ENCODE results near the gene GSTCD.

The GSTCD gene, protein sequence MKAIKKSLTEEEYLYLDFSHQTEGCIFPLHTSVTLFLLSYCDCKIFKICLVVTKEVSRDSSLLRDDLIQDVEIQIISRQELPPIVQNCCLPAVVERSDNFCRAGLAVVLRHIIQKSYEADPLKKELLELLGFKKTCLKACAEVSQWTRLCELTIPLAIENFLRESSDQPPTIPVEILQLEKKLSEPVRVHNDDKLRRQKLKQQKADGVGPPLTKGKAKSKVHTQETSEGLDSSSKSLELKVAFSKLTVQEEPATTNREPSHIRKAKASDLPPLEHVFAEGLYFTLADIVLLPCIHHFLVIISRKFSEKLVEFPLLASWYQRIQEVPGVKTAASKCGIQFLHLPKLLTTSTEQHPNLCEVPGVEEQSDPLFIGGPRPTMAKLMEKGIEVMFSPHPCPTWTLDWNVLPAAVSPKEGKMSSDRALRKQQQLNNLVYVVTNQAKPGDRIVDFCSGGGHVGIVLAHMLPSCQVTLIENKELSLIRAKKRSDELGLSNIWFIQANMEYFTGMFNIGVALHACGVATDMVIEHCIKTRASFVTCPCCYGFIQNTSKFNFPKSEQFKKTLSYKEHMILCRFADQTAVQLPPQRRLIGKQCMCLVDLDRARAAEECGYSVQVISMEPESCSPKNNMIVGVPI

DNA sequence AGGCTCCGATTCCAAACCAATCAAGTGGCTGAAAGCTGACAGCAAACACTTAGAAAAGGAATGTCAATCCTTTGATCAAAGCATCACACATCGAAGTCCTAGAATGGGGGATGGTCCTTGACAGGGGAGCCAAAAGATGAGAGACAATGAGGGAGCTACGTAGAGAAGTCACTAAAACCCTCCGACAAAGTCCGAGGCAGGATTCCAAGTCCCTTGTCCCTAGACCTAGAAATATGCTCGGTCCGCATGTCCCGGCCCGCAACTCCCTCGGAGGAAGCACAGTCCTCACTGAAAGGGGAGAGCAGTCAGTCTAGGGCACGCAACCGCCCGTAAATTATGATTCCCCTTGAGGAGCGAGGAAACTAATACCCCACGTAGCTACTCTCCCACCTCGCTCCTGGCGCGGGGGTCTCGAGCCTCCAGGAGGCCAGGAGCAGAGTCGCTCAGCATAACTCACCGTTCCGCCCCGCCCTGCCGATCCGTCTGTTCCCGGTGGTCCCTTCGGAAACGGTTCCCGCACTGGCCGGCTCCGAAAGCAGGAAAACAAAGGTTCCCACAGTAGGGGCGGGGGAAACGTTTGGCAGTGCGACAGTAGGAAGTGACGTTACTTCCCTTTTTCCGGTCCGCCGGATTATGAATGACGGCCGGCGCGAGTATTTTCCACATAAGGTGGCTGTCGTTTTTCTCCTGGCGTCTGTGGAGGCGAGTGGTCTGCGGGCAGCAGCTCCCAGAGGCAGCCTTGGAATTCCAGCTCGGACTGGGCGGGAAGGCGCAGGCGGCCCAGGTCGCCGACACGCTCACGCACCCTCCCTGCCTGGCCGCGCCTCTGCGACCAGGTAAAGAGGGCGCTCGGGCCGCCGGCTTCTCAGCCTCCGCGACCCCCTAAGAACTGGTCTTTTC is at the start of gene GSTCD, which contains the start of gene INTS12:
TSS of gene GSTCD (plus strand) at position 604 of the 900 bp plus-strand sequence. CDS start 8,830 bp downstream, outside the sequence.
TSS of gene INTS12 (minus strand) at position 509 of the 900 bp plus-strand sequence. CDS start 8,684 bp downstream, outside the sequence.
- DNase-seq (ENCODE audit: low spot score in 2 of 2) (peak; percentile 83 to 85), ATAC-seq (replicated peaks; ENCODE audit: extremely low read depth, poor library complexity, severe bottlenecking) (peak; percentile 87)
- Mint-ChIP-seq H3K4me1 (peaks cover 37% of the 10 kb centered on the region), H3K36me3 (ENCODE audit: insufficient read depth) (peaks cover 11% of the 10 kb centered on the region), H3K9me3 (no peaks in the 10 kb centered on the region), H3K27ac (ENCODE audit: low read depth) (peak within 1 kb of the TSS; percentile 95), H3K4me3 (peak within 1 kb of the TSS; percentile 95), H3K27me3 (no peaks in the 10 kb centered on the region)

DNA sequence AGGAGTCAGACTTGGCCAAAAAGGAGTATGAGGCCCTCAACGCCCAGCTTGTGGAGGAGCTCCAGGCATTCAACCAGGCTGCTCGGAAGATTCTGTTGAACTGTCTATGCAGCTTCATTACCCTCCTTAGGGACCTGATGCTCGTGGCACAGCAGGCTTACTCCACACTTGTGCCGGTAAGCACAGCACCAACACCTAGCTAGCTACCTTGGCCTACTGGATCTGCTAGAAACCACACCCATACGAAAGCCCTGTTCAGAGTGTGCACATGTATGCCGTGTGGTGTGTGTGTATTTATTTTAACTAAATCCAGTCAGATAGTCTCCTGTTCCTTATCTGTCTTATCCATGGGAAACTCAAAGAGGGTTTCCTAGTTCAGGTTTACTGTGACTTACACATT is 49.4 kb upstream of the GSTCD start:
- H3K4me3 Mint-ChIP-seq, result no peak overlapping the region
- peaks cover 2% of the 10 kb centered on the region for H3K36me3 Mint-ChIP-seq (ENCODE audit: insufficient read depth)
- no peaks in the 10 kb centered on the region for H3K4me1 Mint-ChIP-seq
- ATAC-seq (replicated peaks; ENCODE audit: extremely low read depth, poor library complexity, severe bottlenecking) (no peak), DNase-seq (ENCODE audit: low spot score in 2 of 2) (no peak)
- no peak overlapping the region for H3K27ac Mint-ChIP-seq (ENCODE audit: low read depth)
- no peaks in the 10 kb centered on the region for H3K9me3 Mint-ChIP-seq
- H3K27me3 Mint-ChIP-seq, result peaks cover 5% of the 10 kb centered on the region

GRCh38 chr4:105661028-105661427 is 47.6 kb upstream of the GSTCD start:
- DNase-seq (ENCODE audit: low spot score in 2 of 2) (no peak), ATAC-seq (replicated peaks; ENCODE audit: extremely low read depth, poor library complexity, severe bottlenecking) (no peak)
- H3K27me3 Mint-ChIP-seq, result peaks cover 18% of the 10 kb centered on the region
- no peak overlapping the region for H3K4me3 Mint-ChIP-seq
- H3K36me3 Mint-ChIP-seq (ENCODE audit: insufficient read depth), result peaks cover 2% of the 10 kb centered on the region
- no peak overlapping the region for H3K27ac Mint-ChIP-seq (ENCODE audit: low read depth)
- no peaks in the 10 kb centered on the region for H3K4me1 Mint-ChIP-seq
- no peaks in the 10 kb centered on the region for H3K9me3 Mint-ChIP-seq

DNA sequence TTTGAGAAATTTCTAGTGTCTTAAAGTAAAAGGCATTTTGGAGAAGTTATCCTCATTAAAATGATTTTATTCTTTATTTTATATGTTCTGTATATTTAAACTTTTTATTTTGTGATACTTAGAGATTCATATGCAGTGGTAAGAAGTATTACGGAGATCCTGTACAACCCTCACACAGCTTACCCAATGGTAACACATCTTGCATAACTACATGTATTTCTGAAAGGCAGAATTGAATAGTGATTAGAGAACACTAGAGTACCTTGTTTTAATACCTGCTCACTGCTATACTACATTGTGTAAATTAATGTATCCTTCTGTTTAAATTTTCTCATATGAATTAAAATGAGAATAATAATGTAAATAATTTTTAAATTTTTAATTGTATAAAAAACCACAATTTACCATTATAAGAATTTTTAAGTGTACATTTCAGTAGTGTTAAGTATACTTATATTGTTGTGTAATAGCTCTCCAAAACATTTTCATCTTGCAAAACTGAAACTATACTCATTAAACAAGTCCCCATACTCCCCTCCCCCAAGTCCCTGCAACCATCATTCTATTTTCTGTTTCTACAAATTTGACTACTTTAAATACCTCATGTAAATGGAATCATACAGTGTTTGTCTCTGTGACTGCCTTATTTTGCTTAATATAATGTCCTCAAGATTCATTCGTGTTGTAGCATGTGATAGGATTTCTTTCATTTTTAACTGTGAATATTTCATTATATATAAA is 45.5 kb upstream of the GSTCD start:
- Mint-ChIP-seq H3K36me3 (ENCODE audit: insufficient read depth) (peaks cover 2% of the 10 kb centered on the region), H3K27ac (ENCODE audit: low read depth) (no peak overlapping the region), H3K9me3 (no peaks in the 10 kb centered on the region), H3K4me3 (no peak overlapping the region), H3K27me3 (peaks cover 29% of the 10 kb centered on the region), H3K4me1 (no peaks in the 10 kb centered on the region)
- ATAC-seq (replicated peaks; ENCODE audit: extremely low read depth, poor library complexity, severe bottlenecking), result no peak
- DNase-seq (ENCODE audit: low spot score in 2 of 2), result no peak

- H3K9me3 Mint-ChIP-seq, result no peaks in the 10 kb centered on the region
- no peaks in the 10 kb centered on the region for H3K36me3 Mint-ChIP-seq (ENCODE audit: insufficient read depth)
- peaks cover 50% of the 10 kb centered on the region for H3K27me3 Mint-ChIP-seq
- H3K27ac Mint-ChIP-seq (ENCODE audit: low read depth), result no peak overlapping the region
- DNase-seq (ENCODE audit: low spot score in 2 of 2) (no peak), ATAC-seq (replicated peaks; ENCODE audit: extremely low read depth, poor library complexity, severe bottlenecking) (no peak)
- no peaks in the 10 kb centered on the region for H3K4me1 Mint-ChIP-seq
- H3K4me3 Mint-ChIP-seq, result no peak overlapping the region
These were observed 41.9 kb upstream of the GSTCD start for GRCh38 chr4:105666693-105667092.

- Mint-ChIP-seq H3K4me3 (no peak overlapping the region), H3K9me3 (no peaks in the 10 kb centered on the region), H3K36me3 (ENCODE audit: insufficient read depth) (no peaks in the 10 kb centered on the region), H3K27ac (ENCODE audit: low read depth) (no peak overlapping the region), H3K4me1 (no peaks in the 10 kb centered on the region), H3K27me3 (peaks cover 63% of the 10 kb centered on the region)
- DNase-seq (ENCODE audit: low spot score in 2 of 2) (no peak), ATAC-seq (replicated peaks; ENCODE audit: extremely low read depth, poor library complexity, severe bottlenecking) (no peak)
These were observed 37.9 kb upstream of the GSTCD start for GRCh38 chr4:105670684-105671083.

- no peaks in the 10 kb centered on the region for H3K9me3 Mint-ChIP-seq
- no peak overlapping the region for H3K4me3 Mint-ChIP-seq
- H3K27ac Mint-ChIP-seq (ENCODE audit: low read depth), result no peak overlapping the region
- ATAC-seq (replicated peaks; ENCODE audit: extremely low read depth, poor library complexity, severe bottlenecking) (no peak), DNase-seq (ENCODE audit: low spot score in 2 of 2) (no peak)
- H3K36me3 Mint-ChIP-seq (ENCODE audit: insufficient read depth), result no peaks in the 10 kb centered on the region
- no peaks in the 10 kb centered on the region for H3K4me1 Mint-ChIP-seq
- H3K27me3 Mint-ChIP-seq, result peaks cover 57% of the 10 kb centered on the region
These were observed 37.3 kb upstream of the GSTCD start for GRCh38 chr4:105671301-105671700.

DNA sequence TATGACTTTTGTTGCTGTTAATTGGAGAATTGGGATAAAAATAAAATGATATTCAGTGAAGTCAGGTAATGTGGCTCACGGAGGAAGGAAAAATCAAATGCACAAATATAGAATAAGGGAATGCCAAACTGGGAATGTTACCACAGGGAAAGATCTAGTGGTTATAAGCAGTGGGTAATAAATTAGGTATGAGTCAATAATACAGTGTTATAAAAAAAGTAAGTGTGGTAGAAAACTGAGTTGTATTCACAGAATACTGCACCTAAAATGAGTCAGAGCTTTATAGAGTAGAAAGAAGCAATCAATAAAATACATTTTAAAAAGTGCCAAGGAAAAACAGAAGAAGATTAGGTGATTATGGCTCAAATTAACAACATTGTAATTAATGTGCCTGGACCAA is 34.6 kb upstream of the GSTCD start:
- H3K9me3 Mint-ChIP-seq, result no peaks in the 10 kb centered on the region
- no peak for ATAC-seq (replicated peaks; ENCODE audit: extremely low read depth, poor library complexity, severe bottlenecking)

GRCh38 chr4:105677709-105678108 is 30.9 kb upstream of the GSTCD start:
- Mint-ChIP-seq H3K36me3 (ENCODE audit: insufficient read depth) (peaks cover 8% of the 10 kb centered on the region), H3K4me3 (no peak overlapping the region), H3K27me3 (peaks cover 18% of the 10 kb centered on the region), H3K27ac (ENCODE audit: low read depth) (no peak overlapping the region), H3K9me3 (no peaks in the 10 kb centered on the region), H3K4me1 (no peaks in the 10 kb centered on the region)
- no peak for DNase-seq (ENCODE audit: low spot score in 2 of 2)
- ATAC-seq (replicated peaks; ENCODE audit: extremely low read depth, poor library complexity, severe bottlenecking), result no peak

More for the DNA sequence above, 34.6 kb upstream of the GSTCD start:
- H3K4me1 Mint-ChIP-seq, result no peaks in the 10 kb centered on the region
- no peak overlapping the region for H3K27ac Mint-ChIP-seq (ENCODE audit: low read depth)
- no peak overlapping the region for H3K4me3 Mint-ChIP-seq
- peaks cover 46% of the 10 kb centered on the region for H3K27me3 Mint-ChIP-seq
- no peak for DNase-seq (ENCODE audit: low spot score in 2 of 2)
- no peaks in the 10 kb centered on the region for H3K36me3 Mint-ChIP-seq (ENCODE audit: insufficient read depth)

DNA sequence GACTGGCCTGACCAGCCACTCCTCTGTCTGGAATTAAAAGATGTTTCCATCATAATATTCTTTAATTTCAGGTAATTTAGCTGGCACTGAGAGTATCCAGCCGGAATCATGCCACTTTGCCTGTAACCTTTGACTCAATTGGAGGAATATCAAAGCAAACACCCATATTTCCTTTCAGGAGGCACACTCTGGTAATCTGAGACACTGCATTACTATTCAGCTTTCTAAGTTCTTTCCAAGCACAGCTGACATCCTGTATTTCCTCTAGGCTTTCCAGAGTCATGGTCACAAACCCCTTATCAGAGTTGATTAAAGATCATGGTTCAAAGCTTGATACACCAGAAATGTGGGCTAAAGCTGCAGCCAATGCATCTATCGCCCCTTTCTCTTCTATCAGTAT is 29.4 kb upstream of the GSTCD start:
- H3K27me3 Mint-ChIP-seq, result peaks cover 3% of the 10 kb centered on the region
- DNase-seq (ENCODE audit: low spot score in 2 of 2) (no peak), ATAC-seq (replicated peaks; ENCODE audit: extremely low read depth, poor library complexity, severe bottlenecking) (no peak)
- H3K4me1 Mint-ChIP-seq, result no peaks in the 10 kb centered on the region
- H3K4me3 Mint-ChIP-seq, result no peak overlapping the region
- H3K9me3 Mint-ChIP-seq, result no peaks in the 10 kb centered on the region
- no peak overlapping the region for H3K27ac Mint-ChIP-seq (ENCODE audit: low read depth)
- peaks cover 18% of the 10 kb centered on the region for H3K36me3 Mint-ChIP-seq (ENCODE audit: insufficient read depth)

DNA sequence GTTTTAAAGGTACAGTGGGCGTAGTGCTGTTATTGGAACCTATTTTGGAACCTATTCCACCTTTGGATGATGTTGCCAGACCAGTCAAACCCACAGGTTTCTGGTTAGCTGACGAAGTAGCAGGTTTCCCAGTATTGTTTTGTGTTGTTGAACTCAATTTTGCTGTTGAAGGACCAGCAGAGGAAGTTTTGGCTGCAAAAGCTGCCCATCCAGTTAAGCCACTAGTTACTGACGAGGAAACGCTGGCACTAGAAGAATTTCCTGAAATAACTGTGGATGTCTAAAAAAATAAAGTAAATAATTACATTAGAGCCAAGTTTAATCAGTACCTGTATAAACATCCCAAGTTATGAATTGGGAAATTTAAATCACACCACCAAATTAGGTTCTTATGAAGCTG is 25.5 kb upstream of the GSTCD start:
- no peaks in the 10 kb centered on the region for H3K9me3 Mint-ChIP-seq
- H3K4me3 Mint-ChIP-seq, result no peak overlapping the region
- no peaks in the 10 kb centered on the region for H3K4me1 Mint-ChIP-seq
- no peaks in the 10 kb centered on the region for H3K27me3 Mint-ChIP-seq
- DNase-seq (ENCODE audit: low spot score in 2 of 2) (no peak), ATAC-seq (replicated peaks; ENCODE audit: extremely low read depth, poor library complexity, severe bottlenecking) (no peak)
- H3K27ac Mint-ChIP-seq (ENCODE audit: low read depth), result no peak overlapping the region
- H3K36me3 Mint-ChIP-seq (ENCODE audit: insufficient read depth), result peaks cover 32% of the 10 kb centered on the region

DNA sequence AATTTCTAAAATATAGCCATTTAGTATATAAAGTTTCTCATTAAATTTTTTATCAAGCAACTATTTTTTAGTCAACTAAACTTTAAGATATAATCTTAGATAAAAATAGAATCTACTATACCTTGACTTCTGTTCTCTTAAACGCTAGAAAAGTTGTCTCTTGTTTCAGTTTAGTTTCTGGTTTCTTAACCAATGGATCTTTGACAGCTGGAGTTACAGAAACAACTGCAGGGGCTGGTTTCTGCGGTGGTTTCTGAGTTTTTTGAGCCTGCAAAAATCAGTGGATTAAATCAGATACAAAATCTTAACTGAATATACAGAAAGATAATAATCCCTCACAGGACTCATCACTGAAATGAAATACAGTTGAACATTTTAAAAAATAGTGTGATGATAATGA is 22.0 kb upstream of the GSTCD start:
- Mint-ChIP-seq H3K27me3 (no peaks in the 10 kb centered on the region), H3K36me3 (ENCODE audit: insufficient read depth) (peaks cover 47% of the 10 kb centered on the region), H3K4me1 (peaks cover 4% of the 10 kb centered on the region), H3K9me3 (no peaks in the 10 kb centered on the region), H3K27ac (ENCODE audit: low read depth) (peak overlapping the region; percentile 38), H3K4me3 (no peak overlapping the region)
- no peak for DNase-seq (ENCODE audit: low spot score in 2 of 2)
- no peak for ATAC-seq (replicated peaks; ENCODE audit: extremely low read depth, poor library complexity, severe bottlenecking)

All from central memory CD8-positive, alpha-beta T cell (primary cell).